ENCODE results near the gene TLN1.
A peak's percentile ranks its signal among the peaks of the same experiment; 100 is the strongest.

The TLN1 gene

GRCh38 chr9:35754264-35754663, 22.3 kb upstream of the TLN1 start, which contains the start of gene MSMP:
MSMP (minus strand) TSS chr9:35754276; CDS start chr9:35754129, 147 bp downstream.
- peaks cover 14% of the 10 kb centered on the region for H3K4me1 ChIP-seq (ENCODE audit: control insufficient read depth, insufficient read depth, low read length)
- H3K4me3 ChIP-seq (ENCODE audit: insufficient read depth, low read depth, low read length) = no peak within 1 kb of the TSS
- peaks cover 9% of the 10 kb centered on the region for H3K36me3 ChIP-seq (ENCODE audit: control insufficient read depth, insufficient read depth, low read length)
- H3K9me3 ChIP-seq (ENCODE audit: control insufficient read depth, low read length) = no peaks in the 10 kb centered on the region
- H3K27me3 ChIP-seq (ENCODE audit: control insufficient read depth, insufficient read depth, low read length, poor library complexity, severe bottlenecking) = no peaks in the 10 kb centered on the region
- 77 to 84% methylated on average over 3 of the region's 3 CpGs for WGBS, 2 experiments
- H3K27ac ChIP-seq (ENCODE audit: insufficient read depth, low read depth, low read length, poor library complexity, severe bottlenecking) = no peak within 1 kb of the TSS

GRCh38 chr9:35753466-35753865, 21.5 kb upstream of the TLN1 start:
- Histone ChIP-seq H3K4me3 (ENCODE audit: insufficient read depth, low read depth, low read length) (no peak overlapping the region), H3K27me3 (ENCODE audit: control insufficient read depth, insufficient read depth, low read length, poor library complexity, severe bottlenecking) (no peaks in the 10 kb centered on the region), H3K36me3 (ENCODE audit: control insufficient read depth, insufficient read depth, low read length) (peaks cover 9% of the 10 kb centered on the region), H3K4me1 (ENCODE audit: control insufficient read depth, insufficient read depth, low read length) (peaks cover 12% of the 10 kb centered on the region), H3K9me3 (ENCODE audit: control insufficient read depth, low read length) (no peaks in the 10 kb centered on the region), H3K27ac (ENCODE audit: insufficient read depth, low read depth, low read length, poor library complexity, severe bottlenecking) (no peak overlapping the region)
- 97 to 99% methylated on average over 5 of the region's 5 CpGs for WGBS, 2 experiments

- Histone ChIP-seq H3K27ac (ENCODE audit: insufficient read depth, low read depth, low read length, poor library complexity, severe bottlenecking) (no peak overlapping the region), H3K4me3 (ENCODE audit: insufficient read depth, low read depth, low read length) (peak overlapping the region; percentile 86), H3K9me3 (ENCODE audit: control insufficient read depth, low read length) (no peaks in the 10 kb centered on the region), H3K4me1 (ENCODE audit: control insufficient read depth, insufficient read depth, low read length) (peaks cover 21% of the 10 kb centered on the region), H3K27me3 (ENCODE audit: control insufficient read depth, insufficient read depth, low read length, poor library complexity, severe bottlenecking) (no peaks in the 10 kb centered on the region), H3K36me3 (ENCODE audit: control insufficient read depth, insufficient read depth, low read length) (peaks cover 9% of the 10 kb centered on the region)
- WGBS, 2 experiments = 89 to 93% methylated on average over 4 of the region's 4 CpGs
Measured at GRCh38 chr9:35750256-35750531, 18.2 kb upstream of the TLN1 start.

- H3K27ac ChIP-seq (ENCODE audit: insufficient read depth, low read depth, low read length, poor library complexity, severe bottlenecking) = no peak overlapping the region
- no peaks in the 10 kb centered on the region for H3K9me3 ChIP-seq (ENCODE audit: control insufficient read depth, low read length)
- H3K4me3 ChIP-seq (ENCODE audit: insufficient read depth, low read depth, low read length) = peak overlapping the region; percentile 86
- H3K27me3 ChIP-seq (ENCODE audit: control insufficient read depth, insufficient read depth, low read length, poor library complexity, severe bottlenecking) = no peaks in the 10 kb centered on the region
- H3K4me1 ChIP-seq (ENCODE audit: control insufficient read depth, insufficient read depth, low read length) = peaks cover 21% of the 10 kb centered on the region
- WGBS, 2 experiments = 9 to 10% methylated on average over 17 to 18 of the region's 19 CpGs
- H3K36me3 ChIP-seq (ENCODE audit: control insufficient read depth, insufficient read depth, low read length) = peaks cover 11% of the 10 kb centered on the region
Measured at GRCh38 chr9:35749515-35750255, 17.7 kb upstream of the TLN1 start.

- peaks cover 21% of the 10 kb centered on the region for H3K4me1 ChIP-seq (ENCODE audit: control insufficient read depth, insufficient read depth, low read length)
- H3K36me3 ChIP-seq (ENCODE audit: control insufficient read depth, insufficient read depth, low read length) = peaks cover 18% of the 10 kb centered on the region
- H3K27ac ChIP-seq (ENCODE audit: insufficient read depth, low read depth, low read length, poor library complexity, severe bottlenecking) = peak within 1 kb of the TSS; percentile 76
- H3K4me3 ChIP-seq (ENCODE audit: insufficient read depth, low read depth, low read length) = peak within 1 kb of the TSS; percentile 86
- no peaks in the 10 kb centered on the region for H3K9me3 ChIP-seq (ENCODE audit: control insufficient read depth, low read length)
- WGBS, 2 experiments = 0% methylated on average over 69 of the region's 69 CpGs
- H3K27me3 ChIP-seq (ENCODE audit: control insufficient read depth, insufficient read depth, low read length, poor library complexity, severe bottlenecking) = no peaks in the 10 kb centered on the region
Measured at GRCh38 chr9:35748858-35749514, 17.0 kb upstream of the TLN1 start, which contains the start of the genes GBA2 and RGP1. GBA2 (minus strand) TSS chr9:35749228; CDS start chr9:35748704, 524 bp downstream. RGP1 (plus strand) TSS chr9:35749287; CDS start chr9:35749756, 469 bp downstream.

GRCh38 chr9:35748242-35748857, 16.4 kb upstream of the TLN1 start:
- H3K9me3 ChIP-seq (ENCODE audit: control insufficient read depth, low read length) = no peaks in the 10 kb centered on the region
- H3K27me3 ChIP-seq (ENCODE audit: control insufficient read depth, insufficient read depth, low read length, poor library complexity, severe bottlenecking) = no peaks in the 10 kb centered on the region
- H3K27ac ChIP-seq (ENCODE audit: insufficient read depth, low read depth, low read length, poor library complexity, severe bottlenecking) = peak overlapping the region; percentile 76
- 1 to 2% methylated on average over 24 of the region's 24 CpGs for WGBS, 2 experiments
- peaks cover 21% of the 10 kb centered on the region for H3K4me1 ChIP-seq (ENCODE audit: control insufficient read depth, insufficient read depth, low read length)
- H3K36me3 ChIP-seq (ENCODE audit: control insufficient read depth, insufficient read depth, low read length) = peaks cover 21% of the 10 kb centered on the region
- H3K4me3 ChIP-seq (ENCODE audit: insufficient read depth, low read depth, low read length) = peak overlapping the region; percentile 86

GRCh38 chr9:35746583-35746982, 14.6 kb upstream of the TLN1 start:
- Histone ChIP-seq H3K9me3 (ENCODE audit: control insufficient read depth, low read length) (no peaks in the 10 kb centered on the region), H3K36me3 (ENCODE audit: control insufficient read depth, insufficient read depth, low read length) (peaks cover 22% of the 10 kb centered on the region), H3K4me1 (ENCODE audit: control insufficient read depth, insufficient read depth, low read length) (peaks cover 21% of the 10 kb centered on the region), H3K4me3 (ENCODE audit: insufficient read depth, low read depth, low read length) (peak overlapping the region; percentile 86), H3K27me3 (ENCODE audit: control insufficient read depth, insufficient read depth, low read length, poor library complexity, severe bottlenecking) (no peaks in the 10 kb centered on the region), H3K27ac (ENCODE audit: insufficient read depth, low read depth, low read length, poor library complexity, severe bottlenecking) (no peak overlapping the region)
- WGBS, 2 experiments = 74 to 76% methylated on average over 3 of the region's 3 CpGs

- Histone ChIP-seq H3K27ac (ENCODE audit: insufficient read depth, low read depth, low read length, poor library complexity, severe bottlenecking) (no peak overlapping the region), H3K36me3 (ENCODE audit: control insufficient read depth, insufficient read depth, low read length) (peaks cover 29% of the 10 kb centered on the region), H3K4me3 (ENCODE audit: insufficient read depth, low read depth, low read length) (no peak overlapping the region), H3K9me3 (ENCODE audit: control insufficient read depth, low read length) (no peaks in the 10 kb centered on the region), H3K27me3 (ENCODE audit: control insufficient read depth, insufficient read depth, low read length, poor library complexity, severe bottlenecking) (no peaks in the 10 kb centered on the region), H3K4me1 (ENCODE audit: control insufficient read depth, insufficient read depth, low read length) (peaks cover 21% of the 10 kb centered on the region)
- WGBS, 2 experiments = 91 to 92% methylated on average over 1 of the region's 1 CpG
Measured at GRCh38 chr9:35745569-35745968, 13.6 kb upstream of the TLN1 start.

- Histone ChIP-seq H3K27me3 (ENCODE audit: control insufficient read depth, insufficient read depth, low read length, poor library complexity, severe bottlenecking) (no peaks in the 10 kb centered on the region), H3K9me3 (ENCODE audit: control insufficient read depth, low read length) (no peaks in the 10 kb centered on the region), H3K4me1 (ENCODE audit: control insufficient read depth, insufficient read depth, low read length) (peaks cover 17% of the 10 kb centered on the region), H3K27ac (ENCODE audit: insufficient read depth, low read depth, low read length, poor library complexity, severe bottlenecking) (no peak overlapping the region), H3K4me3 (ENCODE audit: insufficient read depth, low read depth, low read length) (no peak overlapping the region), H3K36me3 (ENCODE audit: control insufficient read depth, insufficient read depth, low read length) (peaks cover 42% of the 10 kb centered on the region)
- WGBS, 2 experiments = 94 to 98% methylated on average over 8 of the region's 8 CpGs
Measured at GRCh38 chr9:35743880-35744518, 12.0 kb upstream of the TLN1 start.

GRCh38 chr9:35743452-35743851, 11.5 kb upstream of the TLN1 start:
- no peaks in the 10 kb centered on the region for H3K9me3 ChIP-seq (ENCODE audit: control insufficient read depth, low read length)
- peaks cover 17% of the 10 kb centered on the region for H3K4me1 ChIP-seq (ENCODE audit: control insufficient read depth, insufficient read depth, low read length)
- no peak overlapping the region for H3K27ac ChIP-seq (ENCODE audit: insufficient read depth, low read depth, low read length, poor library complexity, severe bottlenecking)
- peaks cover 47% of the 10 kb centered on the region for H3K36me3 ChIP-seq (ENCODE audit: control insufficient read depth, insufficient read depth, low read length)
- 97% methylated on average over 2 of the region's 2 CpGs for WGBS, 2 experiments
- H3K27me3 ChIP-seq (ENCODE audit: control insufficient read depth, insufficient read depth, low read length, poor library complexity, severe bottlenecking) = no peaks in the 10 kb centered on the region
- H3K4me3 ChIP-seq (ENCODE audit: insufficient read depth, low read depth, low read length) = no peak overlapping the region

Measured in ectodermal cell (in vitro differentiated cells).